Kidney (tissue), 14 donors: ENCODE data around the gene SELENBP1. TPM values are rescaled to one million over a fixed set of nuclear protein-coding genes. Genes with fewer than 3 reads are reported as not detected.

Source experiments
- DNase-seq, 5 donors: peaks; one replicate each; pipeline ENCODE4 v3.0.0-alpha.2; 2013 to 2020
- FAIRE-seq: peaks from 2 replicates; lab custom pipeline; 2012; peaks lifted over from hg19 to GRCh38; lab: Jason Lieb, UNC
- H3K27ac ChIP-seq, 2 donors: one replicate each; pipeline ENCODE4 v1.7.0; 2013; ENCODE audit warnings: low read depth in 2 of 2, low read length in 2 of 2, inconsistent platforms in 1 of 2
- H3K27me3 ChIP-seq: one replicate; pipeline ENCODE4 v1.7.1; 2013; ENCODE audit warnings: low read length, inconsistent platforms; ENCODE audit not compliant: control insufficient read depth, insufficient read depth
- H3K36me3 ChIP-seq, 3 donors: one replicate each; pipeline versions ENCODE4 v1.7.0 to v1.7.1; 2013; ENCODE audit warnings: low read length in 3 of 3, control low read depth in 1 of 3, inconsistent platforms in 1 of 3; ENCODE audit not compliant: insufficient read depth in 3 of 3, control insufficient read depth in 2 of 3
- H3K4me1 ChIP-seq, 3 donors: one replicate each; pipeline versions ENCODE4 v1.7.0 to v1.7.1; 2013; ENCODE audit warnings: low read length in 3 of 3, inconsistent platforms in 1 of 3, low read depth in 1 of 3; ENCODE audit not compliant: control insufficient read depth in 2 of 3, insufficient read depth in 2 of 3
- H3K4me3 ChIP-seq, 3 donors: one replicate each; pipeline versions ENCODE4 v1.7.0 to v1.8.1; 2013; ENCODE audit warnings: low read length in 3 of 3, control low read depth in 1 of 3, inconsistent platforms in 1 of 3
- H3K9ac ChIP-seq, 3 donors: one replicate each; pipeline versions ENCODE4 v1.7.0 to v1.7.1; 2013; ENCODE audit warnings: low read length in 3 of 3, control low read depth in 1 of 3, inconsistent platforms in 1 of 3
- H3K9me3 ChIP-seq, 3 donors: one replicate each; pipeline versions ENCODE4 v1.7.0 to v1.7.1; 2013; ENCODE audit warnings: low read length in 3 of 3, control low read depth in 1 of 3, inconsistent platforms in 1 of 3; ENCODE audit not compliant: control insufficient read depth in 2 of 3, insufficient read depth in 1 of 3
- CTCF ChIP-seq: IDR thresholded peaks from 3 replicates; pipeline ENCODE4 v1.5.1; 2012; ENCODE audit warnings: mild to moderate bottlenecking, moderate library complexity, borderline replicate concordance; ENCODE audit not compliant: insufficient read depth; ENCODE audit errors: extremely low read depth
- intact Hi-C: fragments of 100-400 bp; cut with DNase I; formaldehyde crosslinking; loops from one replicate; pipeline ENCODE4 v1.11.1; 2022
- polyA plus RNA-seq: library from polyadenylated mRNA; stranded (reverse); fragments of 350-450 nt; fragmentation: Illumina TruSeq; extraction: RNeasy Lipid Tissue Mini Kit (QIAGEN cat#74804); gene quantifications from one replicate; pipeline ENCODE4 v1.2.3, GENCODE V29; 2014; ENCODE audit warnings: low read depth, low replicate concordance; ENCODE audit not compliant: insufficient read depth
- total RNA-seq: library from RNA; stranded (reverse); fragmentation: NEBNext Ultra II Directional; extraction: Animal tissue kit (Norgen Biotek cat#: 25700); gene quantifications from one replicate; pipeline ENCODE4 v1.2.1, GENCODE V29; 2021
- donor health status: control.
- donor health status: control.
- donor health status: control.
- donor health status: control.
- donor health status: control.
- donor health status: DM: yes; HTN: yes; CAD: no.
- donor health status: Normal renal cell carcinoma (clear cell type).

Gene SELENBP1
- total and polyA plus RNA-seq, 2 donors from 2014 or later: 50.0 to 161 TPM

GRCh38 chr1:151325646-151326429, 46.7 kb downstream of the SELENBP1 start:
- Histone ChIP-seq H3K9me3 (no peaks in the 10 kb centered on the region), H3K36me3 (peaks cover 2 to 14% (median 5%) of the 10 kb centered on the region in 3 donors), H3K4me1 (peaks cover 0 to 13% (median 3%) of the 10 kb centered on the region in 3 donors), H3K27me3 (no peaks in the 10 kb centered on the region), H3K4me3 (peak overlapping the region; percentile 83 to 97 (median 90)), H3K9ac (peak overlapping the region; percentile 74 to 88 (median 88)), H3K27ac (peak overlapping the region in 1 of 2 donors; percentile 81)
- no peak for TF ChIP-seq CTCF
- DNase-seq (no peak), FAIRE-seq (no peak)
- intact Hi-C loops: no loop called here

DNA sequence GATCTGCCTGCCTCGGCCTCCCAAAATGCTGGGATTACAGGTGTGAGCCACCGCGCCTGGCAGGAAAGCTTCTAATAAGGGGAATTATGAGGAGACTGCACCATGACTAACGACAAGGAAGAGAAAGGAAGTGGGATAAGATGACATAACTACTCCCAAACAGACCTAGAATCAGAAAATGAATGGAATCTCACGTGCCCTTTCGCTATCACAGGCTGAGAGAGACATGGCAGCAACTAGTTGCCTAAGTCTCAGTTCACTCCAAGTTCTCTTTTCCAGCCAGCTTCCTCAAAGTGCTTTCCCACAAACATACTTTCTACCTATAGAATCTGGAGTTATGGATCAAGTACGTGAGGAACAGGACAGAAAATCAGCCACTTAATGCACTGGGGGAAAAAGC, 47.3 kb downstream of the SELENBP1 start:
- Histone ChIP-seq H3K27ac (no peak overlapping the region), H3K9ac (peak overlapping the region in 1 of 3 donors; percentile 5), H3K4me3 (peak overlapping the region in 2 of 3 donors; percentile 7 to 21), H3K4me1 (peaks cover 0 to 13% (median 3%) of the 10 kb centered on the region in 3 donors), H3K27me3 (no peaks in the 10 kb centered on the region), H3K9me3 (no peaks in the 10 kb centered on the region), H3K36me3 (peaks cover 2 to 14% (median 8%) of the 10 kb centered on the region in 3 donors)
- intact Hi-C loops: no loop called here
- FAIRE-seq: no peak
- TF ChIP-seq CTCF: no peak
- no peak for DNase-seq

GRCh38 chr1:151324390-151324930, 48.0 kb downstream of the SELENBP1 start:
- no peaks in the 10 kb centered on the region for H3K27me3 ChIP-seq
- intact Hi-C loops: no loop called here
- no peaks in the 10 kb centered on the region for H3K9me3 ChIP-seq
- no peak overlapping the region for H3K27ac ChIP-seq
- H3K36me3 ChIP-seq: peaks cover 2 to 14% (median 8%) of the 10 kb centered on the region in 3 donors
- no peak for DNase-seq
- H3K4me3 ChIP-seq: no peak overlapping the region
- TF ChIP-seq CTCF: no peak
- no peak overlapping the region for H3K9ac ChIP-seq
- no peak for FAIRE-seq
- H3K4me1 ChIP-seq: peaks cover 0 to 13% (median 3%) of the 10 kb centered on the region in 3 donors
